ENCODE results near the gene STOX2.

The STOX2 gene

GRCh38 chr4:183898456-183898855 is 6.7 kb upstream of the STOX2 start:
- DNase-seq: no peak

GRCh38 chr4:183903021-183903760 is 1.9 kb upstream of the STOX2 start:
- DNase-seq: no peak

- no peak for DNase-seq
Observed at GRCh38 chr4:183905593-183906488, 734 bp downstream of the STOX2 start.

- DNase-seq: no peak
Observed at GRCh38 chr4:183906489-183906738, 1.3 kb downstream of the STOX2 start.

- DNase-seq: no peak
Observed at GRCh38 chr4:183906739-183907651, 1.9 kb downstream of the STOX2 start.

- no peak for DNase-seq
Observed at GRCh38 chr4:183907871-183908683, 3.0 kb downstream of the STOX2 start.

GRCh38 chr4:183909187-183909586 is 4.1 kb downstream of the STOX2 start:
- no peak for DNase-seq

- DNase-seq: no peak
Observed at GRCh38 chr4:183909801-183910200, 4.7 kb downstream of the STOX2 start.

- DNase-seq: no peak
Observed at GRCh38 chr4:183912585-183912984, 7.5 kb downstream of the STOX2 start.

- no peak for DNase-seq
Observed at GRCh38 chr4:183915976-183916375, 10.9 kb downstream of the STOX2 start.

- DNase-seq: no peak
Observed at GRCh38 chr4:183918696-183919095, 13.6 kb downstream of the STOX2 start.

- DNase-seq: no peak
Observed at GRCh38 chr4:183919141-183919540, 14.0 kb downstream of the STOX2 start.

GRCh38 chr4:183920512-183920911 is 15.4 kb downstream of the STOX2 start:
- DNase-seq: no peak

- no peak for DNase-seq
Observed at GRCh38 chr4:183921335-183921734, 16.2 kb downstream of the STOX2 start.

GRCh38 chr4:183924362-183925044 is 19.4 kb downstream of the STOX2 start:
- no peak for DNase-seq

- no peak for DNase-seq
Observed at GRCh38 chr4:183926950-183927349, 21.8 kb downstream of the STOX2 start.

- DNase-seq: no peak
Observed at GRCh38 chr4:183932576-183932975, 27.5 kb downstream of the STOX2 start.

GRCh38 chr4:183934761-183935160 is 29.7 kb downstream of the STOX2 start:
- no peak for DNase-seq

GRCh38 chr4:183935355-183936005 is 30.4 kb downstream of the STOX2 start:
- no peak for DNase-seq

GRCh38 chr4:183936047-183936446 is 30.9 kb downstream of the STOX2 start:
- DNase-seq: no peak

Measured in NCI-H2029 (cell line).